GM11168 (cell line): ENCODE measurements around the gene MAPK1.
"Not testable (repeated sequence)": the region's sequence is repeated elsewhere in the genome, so short reads cannot be mapped to it uniquely, and the experiment has no call there.

Experiments used
- in situ Hi-C: fragments of 300-500 bp; cut with MboI; formaldehyde crosslinking; loops from one replicate; pipeline ENCODE4 v1.12.0; 2022; ENCODE audit warnings: low sequenced_read_pairs; ENCODE audit not compliant: unreplicated experiment

The MAPK1 gene

GRCh38 chr22:21867528-21868266 lies at the start of gene MAPK1:
MAPK1 (minus strand) TSS chr22:21867645; CDS start chr22:21867440, 205 bp downstream.
- in situ Hi-C loops: no loop called here

DNA sequence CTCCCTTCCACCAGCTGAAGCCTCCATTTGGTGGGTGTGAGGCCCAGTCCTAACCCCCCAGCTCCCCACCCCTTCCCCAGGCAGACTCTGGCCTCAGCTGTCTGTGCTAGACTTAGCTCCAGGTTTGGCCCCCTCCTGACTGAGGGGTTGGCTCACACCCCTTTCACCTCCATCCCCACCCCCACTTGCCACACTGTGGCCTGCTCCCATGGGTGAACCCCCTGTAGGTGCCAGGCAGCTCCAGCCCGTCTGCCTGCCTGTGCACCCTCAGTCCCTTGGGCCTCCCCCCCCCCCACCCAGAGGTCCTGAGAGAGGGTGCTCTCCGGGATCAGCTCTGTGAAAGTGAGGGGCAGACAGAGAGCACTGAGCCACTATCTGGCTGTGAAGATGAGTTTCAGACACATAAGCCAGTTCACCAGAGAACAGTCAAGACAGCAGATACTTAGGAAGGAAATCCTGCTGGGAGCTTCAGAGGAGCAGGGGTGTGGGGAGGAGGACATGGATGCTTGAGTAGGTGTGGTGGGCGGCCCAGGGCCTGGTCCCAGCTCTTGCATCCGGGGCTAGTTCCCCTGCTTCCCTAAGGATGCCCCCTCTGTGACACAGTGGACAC lies 49.0 kb upstream of the MAPK1 start:
- in situ Hi-C loops: no loop called here

GRCh38 chr22:21915624-21916308 lies 48.3 kb upstream of the MAPK1 start:
- in situ Hi-C loops: no loop called here

DNA sequence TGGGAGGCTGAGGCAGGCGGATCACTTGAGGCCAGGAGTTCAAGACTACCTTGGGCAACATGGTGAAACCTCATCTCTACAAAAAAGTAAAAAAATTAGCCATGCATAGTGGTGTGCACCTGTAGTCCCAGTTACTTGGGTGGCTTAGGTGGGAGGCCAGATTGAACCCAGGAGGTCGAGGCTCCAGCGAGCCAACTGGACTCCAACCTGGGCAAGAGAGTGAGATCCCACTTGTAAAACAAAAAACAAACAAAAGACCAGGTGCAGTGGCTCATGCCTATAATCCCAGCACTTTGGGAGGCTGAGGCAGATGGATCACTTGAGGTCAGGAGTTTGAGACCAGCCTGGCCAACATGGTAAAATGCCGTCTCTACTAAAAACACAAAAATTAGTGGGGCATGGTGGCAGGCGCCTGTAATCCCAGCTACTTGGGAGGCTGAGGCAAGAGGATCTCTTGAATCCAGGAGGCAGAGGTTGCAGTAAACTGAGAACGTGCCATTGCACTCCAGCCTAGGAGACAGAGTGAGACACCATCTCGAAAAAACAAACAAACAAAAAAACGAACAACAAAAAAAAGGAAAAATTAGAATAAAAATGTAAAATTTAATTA lies 46.7 kb upstream of the MAPK1 start:
- in situ Hi-C loops: not testable (repeated sequence)

GRCh38 chr22:21910367-21910766 lies 42.9 kb upstream of the MAPK1 start:
- in situ Hi-C loops: not testable (repeated sequence)

DNA sequence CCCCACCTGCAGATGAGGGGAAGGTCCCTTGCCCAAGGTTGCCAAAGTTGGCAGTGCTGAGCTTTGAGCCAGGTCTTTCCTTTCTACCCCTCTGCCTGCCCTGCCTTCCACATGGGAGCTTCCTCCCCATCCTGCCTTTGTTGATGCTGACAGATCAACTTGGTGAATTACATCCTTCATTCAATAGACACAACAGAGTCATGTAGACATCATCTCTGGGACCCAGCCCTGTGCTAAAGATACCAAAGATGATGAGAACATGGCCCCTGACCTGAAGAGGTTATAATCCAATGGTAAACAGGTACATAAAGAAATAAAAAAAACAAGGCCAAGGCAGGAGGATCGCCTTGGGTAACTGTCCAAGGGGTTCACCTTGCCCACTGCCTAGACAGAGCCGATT lies 42.4 kb upstream of the MAPK1 start:
- in situ Hi-C loops: no loop called here

DNA sequence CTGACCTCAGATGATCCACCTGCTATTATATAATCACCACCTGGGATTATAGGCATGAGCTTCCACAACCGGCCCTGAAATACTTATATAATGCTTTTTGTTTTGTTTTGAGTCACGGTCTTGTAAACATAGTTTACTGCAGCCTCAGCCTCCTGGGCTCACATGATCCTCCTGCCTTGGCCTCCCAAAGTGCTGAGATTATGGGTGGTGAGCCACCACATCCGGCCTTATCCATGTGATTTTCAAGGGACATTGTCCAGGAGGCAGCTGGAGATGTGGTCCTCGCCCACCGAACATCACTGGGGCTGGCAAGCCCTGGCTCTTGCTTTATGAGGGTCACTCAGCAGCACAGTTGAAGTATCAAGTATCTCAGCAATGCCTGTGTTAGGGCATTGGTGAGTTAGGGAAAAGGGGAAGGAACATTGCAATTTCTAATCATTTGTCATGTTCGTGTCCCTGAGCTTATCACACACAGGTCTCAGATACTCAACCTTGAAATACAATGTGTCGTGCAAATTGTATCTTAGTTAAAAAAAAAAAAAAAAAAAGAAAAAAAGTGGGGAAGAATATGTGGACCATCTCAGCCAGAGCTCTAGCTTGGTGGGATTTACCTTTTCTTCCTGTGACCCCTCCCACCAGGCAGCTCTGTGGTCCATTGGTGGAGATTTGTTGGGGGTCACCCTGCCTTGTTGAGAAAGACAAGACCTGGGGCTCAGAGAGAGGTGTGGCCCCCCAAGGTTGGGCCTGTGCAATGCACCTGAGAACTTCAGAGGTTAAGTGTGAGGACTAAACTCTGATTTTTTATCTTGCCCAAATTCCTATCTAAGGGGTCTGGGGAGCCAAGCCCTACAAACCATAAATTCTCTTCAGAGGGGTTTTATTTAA lies 40.4 kb upstream of the MAPK1 start:
- in situ Hi-C loops: no loop called here

DNA sequence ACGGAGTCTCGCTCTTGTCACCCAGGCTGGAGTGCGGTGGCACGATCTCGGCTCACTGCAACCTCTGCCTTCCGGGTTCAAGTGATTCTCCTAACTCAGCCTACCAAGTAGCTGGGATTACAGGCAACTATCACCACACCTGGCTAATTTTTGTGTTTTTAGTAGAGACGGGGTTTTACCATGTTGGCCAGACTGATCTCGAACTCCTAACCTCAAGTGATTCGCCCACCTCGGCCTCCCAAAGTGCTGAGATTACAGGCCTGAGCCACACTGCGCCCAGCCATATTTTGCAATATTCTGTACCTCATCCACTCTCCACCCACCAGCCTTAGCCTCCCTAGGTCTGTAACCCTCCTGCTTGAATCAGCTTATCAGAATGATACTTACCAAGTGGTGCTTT lies 37.8 kb upstream of the MAPK1 start:
- in situ Hi-C loops: not testable (repeated sequence)

DNA sequence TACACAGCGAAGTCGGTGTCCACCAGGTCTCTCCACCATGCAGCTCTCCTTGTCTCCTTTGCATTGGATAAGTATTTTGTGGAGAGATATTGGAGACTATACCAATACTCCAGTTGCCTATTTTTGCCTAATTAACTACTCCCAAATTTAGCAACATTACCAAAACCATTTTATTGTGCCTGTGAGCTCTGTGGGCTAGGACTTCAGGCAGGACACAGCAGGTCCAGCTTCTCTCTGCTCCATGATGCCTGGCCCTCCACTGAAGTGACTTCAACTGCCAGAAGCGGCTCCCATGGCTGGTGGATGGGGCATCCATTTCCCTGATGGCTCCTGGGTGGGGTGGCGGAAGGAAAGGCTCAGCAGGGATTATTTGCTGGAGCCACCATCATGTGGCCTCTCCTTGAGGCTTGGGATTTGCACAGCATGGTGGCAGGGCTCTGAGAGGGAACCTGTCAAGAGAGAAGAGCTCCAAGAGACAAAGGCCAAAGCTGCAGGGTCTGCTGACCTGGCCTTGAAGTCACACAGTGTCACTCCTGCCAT lies 36.9 kb upstream of the MAPK1 start:
- in situ Hi-C loops: no loop called here

GRCh38 chr22:21903283-21903682 lies 35.8 kb upstream of the MAPK1 start:
- in situ Hi-C loops: no loop called here

DNA sequence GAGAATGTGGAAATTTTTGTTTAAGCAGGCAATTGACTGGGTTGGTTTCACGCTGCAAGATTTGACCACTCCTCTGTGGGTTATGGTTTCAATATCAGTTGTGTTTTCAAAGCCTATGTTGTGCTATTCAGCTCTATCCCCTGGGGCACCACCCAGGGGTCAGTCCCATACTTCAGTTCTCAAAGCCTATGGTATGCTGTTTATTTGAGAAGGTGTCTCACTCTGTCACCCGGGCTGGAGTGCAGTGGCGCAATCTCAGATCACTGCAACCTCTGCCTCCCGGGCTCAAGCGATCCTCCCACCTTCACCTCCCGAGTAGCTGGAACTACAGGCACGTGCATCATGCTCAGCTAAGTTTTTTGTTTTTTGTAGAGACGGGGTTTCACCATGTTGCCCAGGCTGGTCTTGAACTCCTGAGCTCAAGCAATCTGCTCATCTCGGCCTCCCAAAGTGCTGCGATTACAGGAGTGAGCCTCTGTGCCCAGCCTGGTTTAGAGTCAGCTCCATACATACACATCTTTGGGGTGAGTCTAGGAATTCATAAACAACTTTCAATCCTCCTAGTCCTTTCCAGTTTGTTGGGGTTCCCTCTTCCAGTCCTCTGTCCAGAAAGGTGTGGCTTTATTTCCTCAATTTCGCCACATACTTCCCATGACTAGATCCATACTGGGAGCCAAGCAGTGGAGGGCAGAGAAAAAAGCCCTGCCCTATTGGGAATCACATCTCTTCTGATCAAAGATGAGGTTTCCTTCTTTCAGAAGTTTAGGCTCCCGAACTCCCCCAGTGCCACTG lies 35.0 kb upstream of the MAPK1 start:
- in situ Hi-C loops: no loop called here

GRCh38 chr22:21898354-21898896 lies 31.0 kb upstream of the MAPK1 start:
- in situ Hi-C loops: no loop called here

DNA sequence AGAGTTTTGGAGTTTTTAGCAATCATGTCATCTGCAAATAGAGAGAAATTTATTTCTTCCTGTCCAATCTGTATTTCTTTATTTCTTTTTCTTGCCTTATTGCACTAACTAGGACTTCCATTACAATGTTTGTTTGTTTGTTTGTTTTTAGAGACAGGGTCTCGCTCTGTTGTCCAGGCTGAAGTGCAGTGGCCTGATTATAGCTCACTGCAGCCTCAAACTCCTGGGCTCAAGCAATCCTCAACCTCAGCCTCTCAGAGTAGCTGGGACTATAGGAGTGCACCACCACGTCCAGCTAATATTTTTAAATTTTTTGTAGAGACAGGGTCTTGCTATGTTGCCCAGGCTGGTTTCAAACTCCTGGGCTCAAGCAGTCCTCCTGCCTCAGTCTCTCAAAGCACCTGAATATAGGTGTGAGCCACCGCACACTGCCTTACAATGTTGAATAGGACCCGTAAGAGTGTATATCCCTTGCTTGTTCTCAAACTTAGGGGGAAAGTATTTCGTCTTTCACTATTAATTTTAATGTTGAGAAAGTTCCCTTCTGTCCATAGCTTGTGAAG lies 29.6 kb upstream of the MAPK1 start:
- in situ Hi-C loops: no loop called here

DNA sequence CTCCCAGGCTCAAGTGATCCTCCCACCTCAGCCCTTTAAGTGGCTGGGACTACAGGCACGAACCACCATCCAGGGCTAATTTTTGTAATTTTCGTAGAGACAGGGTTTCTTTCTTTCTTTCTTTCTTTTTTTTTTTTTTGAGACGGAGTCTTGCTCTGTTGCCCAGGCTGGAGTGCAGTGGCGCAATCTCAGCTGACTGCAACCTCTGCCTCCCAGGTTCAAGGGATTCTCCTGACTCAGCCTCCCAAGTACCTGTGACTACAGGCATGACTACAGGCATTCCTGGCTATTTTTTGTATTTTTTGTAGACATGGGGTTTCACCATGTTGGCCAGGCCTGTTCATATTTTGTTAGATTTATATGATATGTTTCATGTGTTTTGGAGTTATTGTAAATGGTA lies 28.8 kb upstream of the MAPK1 start:
- in situ Hi-C loops: not testable (repeated sequence)

- in situ Hi-C loops: no loop called here
Measured at GRCh38 chr22:21894799-21895198, 27.4 kb upstream of the MAPK1 start.

GRCh38 chr22:21889251-21889990 lies 22.0 kb upstream of the MAPK1 start:
- in situ Hi-C loops: no loop called here

DNA sequence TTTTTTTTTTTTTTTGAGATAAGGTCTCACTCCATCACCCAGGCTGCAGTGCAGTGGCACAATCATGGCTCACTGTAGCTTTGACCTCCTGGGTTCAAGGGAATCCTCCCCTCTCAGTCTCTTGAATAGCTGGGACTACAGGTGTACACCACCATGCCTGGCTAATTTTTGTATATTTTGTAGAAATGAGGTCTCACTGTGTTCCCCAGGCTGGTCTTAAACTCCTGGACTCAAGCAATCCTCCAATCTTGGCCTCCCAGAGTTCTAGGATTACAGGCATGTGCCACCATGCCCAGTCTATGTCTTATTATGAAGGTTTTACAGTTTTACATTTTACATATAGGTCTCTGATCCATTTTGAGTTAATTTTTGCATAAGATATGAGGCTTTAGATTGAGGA lies 20.4 kb upstream of the MAPK1 start:
- in situ Hi-C loops: no loop called here

GRCh38 chr22:21883930-21884329 lies 16.5 kb upstream of the MAPK1 start:
- in situ Hi-C loops: not testable (repeated sequence)
